Measurements from ENCODE around the gene BACE1.

- TF ChIP-seq CTCF (IDR thresholded peaks at IDR 0.05 in 8 of 11, conservative IDR thresholded peaks at IDR 0.05 in 3 of 11): no peak
- TF ChIP-seq POLR2A (IDR thresholded peaks at IDR 0.05): no peak
Measured at GRCh38 chr11:117286588-117286987, 29.5 kb downstream of the BACE1 start.
